GM15510 (cell line): ENCODE results near the gene METRNL.

Experiments
- POLR2A ChIP-seq: IDR thresholded peaks from 3 replicates; pipeline ENCODE4 v1.6.1; 2011; ENCODE audit warnings: borderline replicate concordance; ENCODE audit not compliant: insufficient read length; ENCODE audit errors: extremely low read depth

Gene METRNL

DNA sequence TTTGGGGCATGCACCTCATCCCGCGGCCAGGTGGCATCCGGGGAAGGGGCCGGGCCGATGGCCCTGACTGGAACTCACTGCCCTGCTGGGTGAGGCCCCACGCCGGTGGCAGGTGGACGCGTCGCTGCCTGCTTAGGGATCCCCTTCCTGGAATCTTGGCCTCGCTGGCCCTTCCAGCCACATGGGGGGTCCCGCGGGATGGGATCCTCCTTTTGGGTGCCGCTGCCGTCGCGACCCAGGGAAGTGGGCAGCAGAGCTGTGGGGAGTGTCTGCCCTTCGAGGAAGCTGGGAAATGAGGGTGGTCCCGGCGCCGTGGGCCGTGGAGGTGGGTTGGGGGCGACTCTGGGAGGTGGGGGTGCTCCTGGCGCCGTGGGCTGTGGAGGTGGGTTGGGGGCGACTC, 12.8 kb downstream of the METRNL start:
- TF ChIP-seq POLR2A, result no peak

DNA sequence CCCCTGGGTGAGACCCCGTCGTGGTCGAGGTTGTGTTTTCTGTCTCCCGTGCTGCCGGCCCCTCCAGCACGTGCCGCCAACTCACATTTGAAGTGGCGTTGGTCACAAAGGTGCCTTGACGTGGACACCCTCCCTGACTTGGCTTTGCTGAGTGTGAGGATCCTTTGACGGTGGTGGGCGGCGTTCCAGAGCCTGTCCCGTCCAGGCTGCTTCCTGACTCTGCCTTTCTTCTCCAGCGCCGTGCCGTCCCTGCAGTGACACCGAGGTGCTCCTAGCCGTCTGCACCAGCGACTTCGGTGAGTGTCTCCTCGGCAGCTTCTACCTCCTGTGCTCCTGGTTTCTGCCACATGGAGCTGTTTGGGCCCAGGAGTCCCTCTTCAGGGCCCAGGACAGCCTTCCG, 13.5 kb downstream of the METRNL start:
- no peak for TF ChIP-seq POLR2A

DNA sequence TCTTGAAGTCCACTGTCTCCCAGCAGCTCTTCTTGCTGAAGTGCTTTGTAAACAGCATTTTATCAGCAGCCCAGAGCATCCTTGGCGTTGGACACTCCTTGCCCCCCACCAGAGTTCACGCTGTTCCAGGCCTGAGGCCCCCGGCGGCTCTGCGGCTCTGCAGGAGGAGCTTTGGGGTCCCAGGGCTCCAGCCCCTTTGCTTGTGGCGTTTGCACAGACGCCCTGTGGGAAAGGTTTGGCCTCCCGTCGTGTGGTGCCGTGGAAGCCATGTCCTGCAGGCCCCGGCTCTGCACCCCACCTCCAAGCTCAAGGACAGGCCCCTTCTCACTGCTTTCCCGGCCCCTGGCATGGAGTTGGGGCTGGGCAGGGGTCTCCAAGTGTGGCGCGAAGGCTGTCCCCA, 14.1 kb downstream of the METRNL start:
- TF ChIP-seq POLR2A, result no peak

DNA sequence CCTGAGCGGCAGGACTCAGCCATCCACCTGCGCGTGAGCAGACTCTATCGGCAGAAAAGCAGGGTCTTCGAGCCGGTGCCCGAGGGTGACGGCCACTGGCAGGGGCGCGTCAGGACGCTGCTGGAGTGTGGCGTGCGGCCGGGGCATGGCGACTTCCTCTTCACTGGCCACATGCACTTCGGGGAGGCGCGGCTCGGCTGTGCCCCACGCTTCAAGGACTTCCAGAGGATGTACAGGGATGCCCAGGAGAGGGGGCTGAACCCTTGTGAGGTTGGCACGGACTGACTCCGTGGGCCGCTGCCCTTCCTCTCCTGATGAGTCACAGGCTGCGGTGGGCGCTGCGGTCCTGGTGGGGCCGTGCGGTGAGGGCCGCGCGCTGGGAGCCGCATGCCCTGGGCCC, 14.9 kb downstream of the METRNL start:
- TF ChIP-seq POLR2A, result no peak

DNA sequence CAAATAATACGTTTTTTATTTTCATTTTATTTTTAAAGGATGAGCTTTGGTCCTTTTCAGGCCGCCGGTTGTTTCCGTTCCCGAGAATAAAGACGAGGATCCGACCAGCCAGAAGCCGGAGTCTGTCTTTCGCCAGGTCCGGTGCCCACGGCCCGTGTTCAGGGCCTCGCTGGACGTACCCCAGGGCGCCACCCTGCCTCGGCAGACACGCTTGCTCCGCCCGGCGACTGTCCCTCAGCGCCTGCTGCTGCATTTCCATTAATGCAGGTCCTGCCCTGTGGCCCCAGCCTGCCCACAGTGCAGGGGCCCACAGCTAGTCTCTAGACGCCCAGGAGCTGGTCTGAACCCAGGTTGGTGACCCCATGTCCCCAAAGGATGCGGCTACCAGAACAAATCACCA, 15.6 kb downstream of the METRNL start:
- TF ChIP-seq POLR2A, result no peak

DNA sequence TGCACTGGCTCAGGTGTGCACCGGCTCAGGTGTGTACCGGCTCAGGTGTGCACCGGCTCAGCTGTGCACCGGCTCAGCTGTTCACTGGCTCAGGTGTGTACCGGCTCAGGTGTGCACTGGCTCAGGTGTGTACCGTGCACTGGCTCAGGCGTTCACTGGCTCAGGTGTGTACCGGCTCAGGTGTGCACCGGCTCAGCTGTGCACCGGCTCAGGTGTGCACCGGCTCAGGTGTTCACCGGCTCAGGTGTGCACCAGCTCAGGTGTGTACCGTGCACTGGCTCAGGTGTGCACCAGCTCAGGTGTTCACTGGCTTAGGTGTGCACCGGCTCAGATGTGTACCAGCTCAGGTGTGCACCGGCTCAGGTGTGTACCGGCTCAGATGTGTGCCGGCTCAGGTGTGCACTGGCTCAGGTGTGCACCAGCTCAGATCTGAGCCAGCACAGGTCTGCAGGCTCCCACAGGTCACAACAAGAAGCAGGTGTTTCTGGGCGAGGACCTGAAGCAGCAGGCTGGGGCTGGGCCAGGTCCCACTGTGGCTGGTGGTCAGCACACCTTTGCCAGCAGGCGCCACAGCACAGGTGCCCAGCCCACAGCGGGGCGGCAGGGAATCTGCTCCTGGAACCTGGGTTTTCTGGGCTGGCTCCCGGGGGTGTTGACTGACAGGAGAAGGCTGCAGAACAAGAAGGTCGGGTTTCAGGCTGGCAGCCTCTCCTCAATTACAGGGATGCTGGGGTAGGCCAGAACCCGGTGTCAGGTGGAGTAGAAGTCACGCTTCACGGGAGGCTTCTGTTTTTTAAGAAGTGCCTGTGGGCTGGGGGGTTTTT, 17.2 kb downstream of the METRNL start:
- no peak for TF ChIP-seq POLR2A

DNA sequence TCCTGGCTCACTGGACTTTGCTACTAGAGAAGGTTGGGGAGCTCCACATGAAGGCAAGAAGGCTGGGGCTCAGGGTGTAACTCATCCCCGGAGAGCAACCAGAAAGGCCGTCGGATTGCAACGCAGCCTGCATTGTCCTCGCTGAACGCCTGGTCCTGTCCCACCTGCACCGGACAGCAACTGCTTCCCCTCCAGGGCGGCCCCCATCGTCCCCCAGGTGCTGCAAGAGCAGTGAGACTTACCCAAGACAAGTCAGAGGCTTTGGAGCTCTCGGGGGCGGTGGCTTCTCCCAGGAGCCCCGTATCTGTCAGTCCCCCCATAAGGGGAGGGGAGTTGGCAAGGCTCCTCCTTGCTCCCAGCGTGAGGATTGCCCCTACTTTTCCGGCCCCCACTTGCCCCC, 18.4 kb downstream of the METRNL start:
- TF ChIP-seq POLR2A, result no peak

DNA sequence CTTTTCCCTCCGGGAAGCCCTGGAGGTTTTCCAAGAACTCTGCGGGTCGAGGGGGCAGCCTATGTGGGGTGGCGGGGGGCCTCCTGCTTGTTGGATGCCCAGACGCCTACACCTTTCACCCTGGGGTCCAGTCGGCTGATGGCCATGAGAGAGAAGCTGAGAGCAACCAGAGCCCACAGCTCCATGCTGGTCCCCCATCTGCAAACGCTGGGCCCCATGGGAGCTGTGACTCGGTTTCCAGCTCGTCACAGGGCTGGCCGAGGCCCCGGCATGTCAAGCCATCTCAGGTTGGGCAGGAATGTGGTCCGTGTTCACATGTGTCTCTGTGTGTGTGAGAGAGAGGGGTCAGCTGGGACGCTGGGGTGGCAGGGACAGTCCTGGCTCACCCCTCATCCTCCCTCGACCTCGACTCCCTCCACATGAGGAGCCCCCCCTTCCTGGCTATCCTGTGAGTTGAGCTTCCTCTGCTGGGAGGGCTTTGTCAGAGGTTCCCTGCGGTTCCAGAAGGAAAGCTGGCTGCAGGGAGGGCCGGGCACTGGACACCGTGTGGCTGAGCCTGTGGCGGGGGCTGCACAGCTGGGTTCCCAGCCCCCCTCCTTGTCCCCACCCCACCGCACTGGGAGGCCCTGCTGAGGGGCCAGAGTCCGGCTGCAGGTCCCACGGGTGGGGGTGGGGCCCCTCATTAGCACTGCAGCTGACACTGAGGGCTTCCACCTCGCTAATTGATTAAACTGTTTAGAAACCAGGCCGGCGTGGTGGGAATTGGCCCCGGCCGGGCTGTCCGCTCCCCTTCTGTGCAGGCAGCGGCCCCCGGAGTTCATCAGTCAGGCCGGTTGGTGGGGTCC, 19.1 kb downstream of the METRNL start:
- TF ChIP-seq POLR2A, result no peak

DNA sequence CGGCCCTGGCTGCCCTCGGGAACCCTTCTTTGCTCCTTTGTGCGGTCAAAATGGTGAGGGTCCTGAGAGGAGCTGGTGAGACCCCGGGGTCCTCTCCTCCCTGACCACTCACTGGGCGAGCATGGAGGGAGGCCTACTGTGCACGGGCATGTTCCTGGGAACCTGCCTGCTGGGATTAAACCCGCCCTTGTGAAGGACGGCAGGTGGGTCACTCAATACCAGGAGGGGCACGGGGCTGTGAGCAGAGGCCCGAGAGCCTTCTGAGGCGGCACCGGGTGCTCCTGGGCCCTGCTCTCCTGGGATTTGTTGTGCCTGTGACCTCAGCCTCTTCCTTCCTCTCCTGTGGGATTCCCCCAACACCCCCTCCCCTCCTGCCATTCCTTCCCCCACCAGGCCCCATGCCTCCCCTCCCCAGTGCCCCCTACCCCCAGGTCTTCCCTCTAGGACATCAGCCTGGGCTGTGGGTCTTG, 19.7 kb downstream of the METRNL start:
- TF ChIP-seq POLR2A, result no peak

DNA sequence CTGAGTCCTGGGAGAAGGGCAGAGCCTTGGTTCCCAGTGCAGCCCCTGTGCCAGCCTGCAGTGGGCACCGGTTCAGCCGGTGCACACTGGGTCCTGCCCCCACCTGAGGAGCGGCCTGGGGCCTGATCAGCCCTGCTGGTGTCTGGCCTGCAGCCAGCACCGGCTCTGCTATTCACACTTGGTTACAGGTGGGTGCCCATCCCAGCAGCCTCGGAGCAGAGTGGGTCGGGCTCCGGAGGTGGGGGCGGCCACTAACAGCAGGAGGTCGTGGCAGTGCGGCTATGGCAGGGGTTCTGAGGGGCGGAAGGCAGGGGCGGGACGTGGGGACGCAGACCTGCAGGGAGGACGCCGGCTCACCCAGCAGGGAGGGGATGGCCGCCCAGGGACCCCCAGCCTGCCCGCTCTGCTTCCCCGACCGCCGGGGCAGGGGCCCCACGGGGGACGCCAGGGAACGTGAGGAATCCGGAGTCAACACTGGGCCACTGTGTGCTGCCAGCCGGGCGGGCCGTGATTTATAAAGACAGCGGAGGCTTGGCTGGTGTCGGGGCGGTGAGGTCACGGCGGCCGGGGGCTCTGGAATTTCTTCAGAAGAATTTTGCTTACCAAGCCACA, 20.3 kb downstream of the METRNL start:
- no peak for TF ChIP-seq POLR2A

DNA sequence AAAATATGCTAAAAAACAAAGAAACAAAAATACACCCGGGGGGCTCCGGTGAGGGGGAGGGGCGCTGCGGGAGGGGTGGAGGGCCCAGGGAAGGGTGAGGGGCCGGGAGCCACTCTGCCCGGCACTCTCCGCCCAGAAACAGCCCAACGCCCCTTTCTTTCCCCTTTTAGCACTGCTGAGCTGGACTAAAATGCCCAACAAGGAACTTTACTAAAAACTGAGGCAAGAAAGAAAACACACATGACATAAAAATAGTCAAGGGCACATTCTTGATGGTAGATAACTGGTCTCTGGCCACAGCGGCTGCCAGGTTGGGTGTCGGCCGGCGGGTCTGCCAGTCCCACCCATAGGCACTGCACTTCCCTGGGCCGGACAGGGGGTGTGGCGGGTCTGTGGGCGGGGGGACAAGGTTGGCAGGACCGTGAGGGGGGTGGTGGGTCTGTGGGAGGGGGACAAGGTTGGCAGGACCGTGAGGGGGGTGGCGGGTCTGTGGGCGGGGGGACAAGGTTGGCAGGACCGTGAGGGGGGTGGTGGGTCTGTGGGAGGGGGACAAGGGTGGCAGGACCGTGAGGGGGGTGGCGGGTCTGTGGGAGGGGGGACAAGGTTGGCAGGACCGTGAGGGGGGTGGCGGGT, 20.9 kb downstream of the METRNL start:
- no peak for TF ChIP-seq POLR2A

DNA sequence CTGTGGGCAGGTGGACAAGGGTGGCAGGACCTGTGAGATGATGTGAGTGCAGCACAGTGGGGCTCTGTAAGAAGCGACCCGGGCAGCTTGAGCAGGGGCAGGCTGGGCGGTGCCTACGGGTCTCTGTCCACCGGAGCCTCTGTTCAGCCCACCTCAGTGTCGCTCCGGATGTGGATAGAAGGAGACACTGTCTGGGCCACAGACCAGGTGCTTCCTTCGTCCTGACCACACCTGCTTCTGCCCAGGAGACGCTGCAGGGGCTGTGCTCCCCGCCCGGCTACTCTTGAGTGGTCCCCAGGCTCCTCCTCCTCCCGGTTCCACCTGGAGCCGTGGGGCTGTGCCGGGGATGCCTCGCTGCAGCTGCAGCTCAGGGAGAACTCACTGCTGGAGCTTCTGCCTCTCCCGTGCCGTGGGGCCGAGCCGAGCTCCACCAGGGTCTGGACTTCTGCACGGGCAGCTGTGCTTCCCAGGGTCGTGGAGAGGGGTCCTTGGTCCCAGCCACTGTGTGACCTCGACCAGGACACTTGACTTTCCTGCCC, 21.5 kb downstream of the METRNL start:
- no peak for TF ChIP-seq POLR2A

DNA sequence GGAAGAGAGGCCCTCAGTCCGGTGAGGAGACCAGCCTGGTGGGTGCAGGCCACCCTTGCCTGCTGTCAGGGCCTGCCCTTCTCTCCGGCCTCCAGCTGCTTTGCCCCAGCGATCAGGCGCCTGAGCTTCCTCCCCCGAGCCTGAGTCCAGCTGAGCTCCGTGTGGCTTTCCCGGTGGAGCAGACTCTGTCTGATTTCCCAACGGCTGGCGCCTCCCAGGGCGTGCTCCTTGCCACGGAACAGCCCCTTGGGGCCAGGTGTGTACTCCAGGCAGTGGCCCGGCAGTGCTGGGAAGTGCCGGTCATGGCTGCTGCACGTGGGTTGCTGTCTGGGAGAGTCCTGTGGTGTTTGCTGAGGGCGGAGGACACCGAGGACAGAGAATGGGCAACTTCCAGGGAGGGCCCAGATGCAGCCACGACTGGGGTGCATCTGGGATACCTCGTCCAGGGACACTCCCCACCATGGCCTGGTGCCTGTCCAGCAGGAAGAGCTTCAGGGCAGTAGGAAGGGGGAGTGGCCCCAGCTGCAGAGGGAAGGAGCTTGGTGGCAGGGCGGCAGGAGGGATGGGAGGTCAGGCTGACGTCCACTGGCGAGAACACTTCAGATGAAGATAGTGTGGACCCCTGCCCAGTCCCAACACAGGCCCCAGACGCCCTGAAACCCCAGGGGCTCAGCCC, 22.5 kb downstream of the METRNL start:
- no peak for TF ChIP-seq POLR2A

DNA sequence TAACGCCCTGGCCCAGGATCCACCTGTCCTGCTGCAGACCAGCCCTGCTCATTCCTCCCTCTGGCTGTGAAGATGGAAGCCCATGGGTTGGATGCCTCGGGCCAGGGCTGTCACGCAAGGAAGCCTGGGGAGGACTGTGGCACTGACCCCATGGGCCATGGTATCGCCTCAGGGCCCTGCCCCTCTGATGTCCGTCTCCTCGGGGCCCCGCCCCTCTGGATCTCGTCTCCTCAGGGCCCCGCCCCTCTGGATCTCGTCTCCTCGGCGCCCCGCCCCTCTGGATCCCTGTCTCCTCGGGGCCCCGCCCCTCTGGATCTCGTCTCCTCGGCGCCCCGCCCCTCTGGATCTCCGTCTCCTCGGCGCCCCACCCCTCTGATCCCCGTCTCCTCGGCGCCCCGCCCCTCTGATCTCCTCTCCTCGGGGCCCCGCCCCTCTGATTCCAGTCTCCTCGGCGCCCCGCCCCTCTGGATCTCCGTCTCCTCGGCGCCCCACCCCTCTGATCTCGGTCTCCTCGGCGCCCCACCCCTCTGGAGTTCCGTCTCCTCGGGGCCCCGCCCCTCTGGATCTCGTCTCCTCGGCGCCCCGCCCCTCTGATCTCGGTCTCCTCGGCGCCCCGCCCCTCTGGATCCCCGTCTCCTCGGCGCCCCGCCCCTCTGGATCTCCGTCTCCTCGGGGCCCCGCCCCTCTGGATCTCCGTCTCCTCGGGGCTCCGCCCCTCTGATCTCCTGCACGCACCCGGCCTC, 24.0 kb downstream of the METRNL start:
- TF ChIP-seq POLR2A, result no peak

DNA sequence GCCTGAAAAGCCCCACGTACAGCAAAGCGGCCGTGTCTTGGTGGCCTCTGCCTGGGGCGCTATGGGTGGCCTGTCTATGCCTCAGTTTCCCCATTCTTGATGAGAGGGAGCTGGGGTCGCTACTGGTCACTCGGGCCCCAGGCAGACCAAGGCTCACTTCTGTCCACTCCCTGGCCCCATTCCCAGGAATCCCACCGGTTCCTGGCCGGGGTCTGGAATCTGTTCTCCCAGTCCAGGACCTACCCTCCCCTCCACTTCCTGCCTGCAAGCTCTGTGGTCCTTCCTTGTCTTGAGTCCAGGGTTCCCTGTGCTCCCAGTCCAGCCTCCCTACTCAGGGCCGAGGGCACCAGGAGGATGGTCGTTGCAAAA, 24.5 kb downstream of the METRNL start:
- no peak for TF ChIP-seq POLR2A
